ENCODE measurements around the gene TTC39B. TPM values are rescaled to one million over a fixed set of nuclear protein-coding genes. Genes with fewer than 3 reads are reported as not detected.

Gene TTC39B
- total RNA-seq, 1 donor from 2014 or later: 4.1 TPM

DNA sequence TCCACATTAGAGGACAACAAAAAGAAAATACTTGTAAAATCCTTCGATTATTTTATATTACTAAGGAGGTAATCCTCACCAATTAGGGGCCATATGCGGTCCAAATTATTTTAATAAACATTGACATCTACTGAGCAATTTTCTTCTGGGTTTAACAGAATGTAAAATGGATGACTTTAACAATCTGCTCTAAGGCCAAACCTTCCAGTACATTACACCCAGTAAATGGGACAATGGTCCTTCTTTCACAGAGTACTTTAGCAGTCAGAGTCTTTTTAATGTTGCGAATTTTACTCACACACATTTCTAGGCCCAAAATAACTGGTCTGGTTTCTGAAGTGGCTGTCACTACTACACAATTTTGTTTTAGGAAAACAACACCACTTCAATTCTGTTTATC, 106.9 kb downstream of the TTC39B start:
- Histone ChIP-seq H3K27ac (no peak overlapping the region), H2AFZ (replicated peaks) (no peak overlapping the region), H3K27me3 (no peaks in the 10 kb centered on the region), H3K9me3 (ENCODE audit: low read depth) (no peaks in the 10 kb centered on the region), H3K79me2 (ENCODE audit: low read depth) (no peaks in the 10 kb centered on the region), H4K20me1 (ENCODE audit: low read depth) (no peaks in the 10 kb centered on the region), H3K4me1 (no peaks in the 10 kb centered on the region), H3K9ac (no peak overlapping the region), H3F3A (ENCODE audit: low read depth) (no peaks in the 10 kb centered on the region), H3K4me2 (no peak overlapping the region), H3K36me3 (no peaks in the 10 kb centered on the region), H3K4me3 (no peak overlapping the region)
- no peak for TF ChIP-seq CTCF (IDR thresholded peaks at IDR 0.05)
- no peak for TF ChIP-seq EZH2 (IDR thresholded peaks at IDR 0.05)
- no peak for TF ChIP-seq EZH2phosphoT487 (IDR thresholded peaks at IDR 0.05)
- H3K27ac Mint-ChIP-seq: no peak overlapping the region
- H3K4me1 Mint-ChIP-seq: no peaks in the 10 kb centered on the region
- no peak overlapping the region for H3K4me3 Mint-ChIP-seq
- DNase-seq (ENCODE audit: low spot score): peak; percentile 11
- peaks cover 8% of the 10 kb centered on the region for H3K9me3 Mint-ChIP-seq
- no peaks in the 10 kb centered on the region for H3K27me3 Mint-ChIP-seq (ENCODE audit: insufficient read depth, low read depth)
- H3K36me3 Mint-ChIP-seq: peaks cover 11% of the 10 kb centered on the region

DNA sequence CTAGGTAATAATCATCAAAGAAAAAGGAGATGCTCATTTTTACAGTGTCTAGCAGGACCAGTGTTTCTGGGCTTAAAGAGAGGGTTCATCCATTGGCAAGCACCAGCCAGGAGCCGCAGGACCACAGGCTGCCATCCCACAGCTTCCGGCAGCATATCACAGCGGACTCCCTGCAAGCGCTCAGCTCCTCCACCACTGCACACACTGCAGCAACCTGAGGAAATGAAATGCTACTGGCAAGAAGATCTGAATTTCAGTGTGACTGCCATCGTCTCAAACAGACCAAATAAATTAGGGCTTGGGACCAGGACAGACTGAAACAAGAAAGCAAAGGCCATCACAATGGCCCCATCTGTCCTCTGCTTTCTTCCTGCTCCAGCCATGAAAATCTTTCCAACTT, 114.2 kb downstream of the TTC39B start:
- Mint-ChIP-seq H3K9me3 (peaks cover 11% of the 10 kb centered on the region), H3K36me3 (peaks cover 14% of the 10 kb centered on the region), H3K27me3 (ENCODE audit: insufficient read depth, low read depth) (no peaks in the 10 kb centered on the region), H3K4me3 (no peak overlapping the region), H3K27ac (no peak overlapping the region), H3K4me1 (no peaks in the 10 kb centered on the region)
- Histone ChIP-seq H3K4me2 (no peak overlapping the region), H3K4me1 (no peaks in the 10 kb centered on the region), H3K36me3 (no peaks in the 10 kb centered on the region), H3K4me3 (no peak overlapping the region), H3K9ac (no peak overlapping the region), H3K27ac (no peak overlapping the region), H3K9me3 (ENCODE audit: low read depth) (no peaks in the 10 kb centered on the region), H2AFZ (replicated peaks) (no peak overlapping the region), H3K27me3 (no peaks in the 10 kb centered on the region), H4K20me1 (ENCODE audit: low read depth) (no peaks in the 10 kb centered on the region), H3F3A (ENCODE audit: low read depth) (no peaks in the 10 kb centered on the region), H3K79me2 (ENCODE audit: low read depth) (no peaks in the 10 kb centered on the region)
- no peak for TF ChIP-seq EZH2phosphoT487 (IDR thresholded peaks at IDR 0.05)
- no peak for TF ChIP-seq EZH2 (IDR thresholded peaks at IDR 0.05)
- no peak for TF ChIP-seq CTCF (IDR thresholded peaks at IDR 0.05)
- DNase-seq (ENCODE audit: low spot score): no peak

GRCh38 chr9:15191378-15191777, 115.6 kb downstream of the TTC39B start:
- no peaks in the 10 kb centered on the region for H3K27me3 Mint-ChIP-seq (ENCODE audit: insufficient read depth, low read depth)
- Histone ChIP-seq H3K27ac (no peak overlapping the region), H3K4me3 (no peak overlapping the region), H3K4me2 (no peak overlapping the region), H3K4me1 (no peaks in the 10 kb centered on the region), H3K36me3 (no peaks in the 10 kb centered on the region), H3F3A (ENCODE audit: low read depth) (no peaks in the 10 kb centered on the region), H4K20me1 (ENCODE audit: low read depth) (no peaks in the 10 kb centered on the region), H3K79me2 (ENCODE audit: low read depth) (no peaks in the 10 kb centered on the region), H3K9me3 (ENCODE audit: low read depth) (no peaks in the 10 kb centered on the region), H2AFZ (replicated peaks) (no peak overlapping the region), H3K9ac (no peak overlapping the region), H3K27me3 (no peaks in the 10 kb centered on the region)
- H3K4me1 Mint-ChIP-seq: no peaks in the 10 kb centered on the region
- H3K9me3 Mint-ChIP-seq: peaks cover 8% of the 10 kb centered on the region
- TF ChIP-seq CTCF (IDR thresholded peaks at IDR 0.05) (no peak), EZH2 (IDR thresholded peaks at IDR 0.05) (no peak), EZH2phosphoT487 (IDR thresholded peaks at IDR 0.05) (no peak)
- no peak overlapping the region for H3K27ac Mint-ChIP-seq
- DNase-seq (ENCODE audit: low spot score): no peak
- no peak overlapping the region for H3K4me3 Mint-ChIP-seq
- peaks cover 9% of the 10 kb centered on the region for H3K36me3 Mint-ChIP-seq

Data from neural progenitor cell (in vitro differentiated cells).